ENCODE results near the gene IRF7.

- no peak for TF ChIP-seq EZH2phosphoT487 (IDR thresholded peaks at IDR 0.05; ENCODE audit: insufficient read depth, low read depth)
- TF ChIP-seq EZH2 (IDR thresholded peaks at IDR 0.05; ENCODE audit: insufficient read depth, poor library complexity, severe bottlenecking) = no peak
These were observed 26.0 kb downstream of the IRF7 start for GRCh38 chr11:589798-590197.

Data from GM23248 (cell line).